Lower lobe of right lung (tissue), 2 donors: ENCODE results near the gene RAD23A. TPM values are rescaled to one million over a fixed set of nuclear protein-coding genes. Genes with fewer than 3 reads are reported as not detected.

Source experiments
- ATAC-seq, 2 donors: fragments of 200-7000 bp; cut with Tn5 transposase; one replicate each; pipeline ENCODE4 v1.9.1; 2020 to 2022; ENCODE audit warnings: mild to moderate bottlenecking in 2 of 2, moderate library complexity in 2 of 2
- DNase-seq: peaks from one replicate; pipeline ENCODE4 v3.0.0-alpha.2; 2020
- H3K27ac ChIP-seq: fragments of 200-600 bp; one replicate; pipeline ENCODE4 v1.8.0; 2022
- H3K27me3 ChIP-seq: fragments of 200-600 bp; one replicate; pipeline ENCODE4 v1.8.0; 2022; ENCODE audit warnings: low read depth
- H3K36me3 ChIP-seq: fragments of 200-600 bp; one replicate; pipeline ENCODE4 v1.8.0; 2022; ENCODE audit warnings: mild to moderate bottlenecking
- H3K4me1 ChIP-seq: fragments of 200-600 bp; one replicate; pipeline ENCODE4 v1.8.0; 2022
- H3K4me3 ChIP-seq: fragments of 200-600 bp; one replicate; pipeline ENCODE4 v1.8.0; 2022; ENCODE audit warnings: mild to moderate bottlenecking
- H3K9me3 ChIP-seq: fragments of 200-600 bp; one replicate; pipeline ENCODE4 v1.8.0; 2022
- intact Hi-C: fragments of 100-400 bp; cut with DNase I; formaldehyde crosslinking; loops from one replicate; pipeline ENCODE4 v1.11.0; 2022
- total RNA-seq: library from RNA; stranded (reverse); fragmentation: NEBNext Ultra II Directional; extraction: Animal tissue kit (Norgen Biotek cat#: 25700); gene quantifications from one replicate; pipeline ENCODE4 v1.2.1, GENCODE V29; 2021
- TF ChIP-seq, protein P1 (sequence below): fragments of 200-600 bp; IDR thresholded peaks from one replicate; pipeline ENCODE4 v1.8.0; 2022; ENCODE audit warnings: antibody characterized with exemption, mild to moderate bottlenecking
- donor health status: DM: no; HTN: yes; CAD: no; lungs with severe emphysema.

The RAD23A gene
- total RNA-seq, 1 donor from 2014 or later: 93.3 TPM

DNA sequence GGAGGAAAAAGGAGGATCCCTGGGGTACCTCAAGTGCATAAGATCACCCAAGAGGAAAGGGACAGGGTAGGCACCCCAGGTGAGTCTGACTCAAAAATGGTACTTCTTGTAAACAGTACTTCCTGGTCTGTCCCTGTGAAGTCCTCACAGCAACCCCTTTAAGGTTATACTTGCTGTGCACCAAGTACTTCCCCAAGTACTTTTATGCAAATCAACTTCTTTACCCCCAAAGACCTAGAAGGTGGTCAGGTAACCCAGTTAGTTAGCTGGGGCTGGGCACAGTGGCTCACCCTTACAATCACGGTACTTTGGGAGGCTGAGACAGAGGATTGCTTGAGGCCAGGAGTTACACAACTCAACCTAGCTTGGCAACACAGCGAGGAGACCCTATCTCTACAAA is 4.8 kb upstream of the RAD23A start:
- no peaks in the 10 kb centered on the region for H3K27me3 ChIP-seq
- H3K9me3 ChIP-seq: no peaks in the 10 kb centered on the region
- intact Hi-C loops: no loop called here
- no peak overlapping the region for H3K27ac ChIP-seq
- DNase-seq (no peak), ATAC-seq (no peak)
- H3K4me1 ChIP-seq: peaks cover 69% of the 10 kb centered on the region
- H3K4me3 ChIP-seq: peak overlapping the region; percentile 100
- peaks cover 61% of the 10 kb centered on the region for H3K36me3 ChIP-seq
- TF ChIP-seq, protein P1, sequence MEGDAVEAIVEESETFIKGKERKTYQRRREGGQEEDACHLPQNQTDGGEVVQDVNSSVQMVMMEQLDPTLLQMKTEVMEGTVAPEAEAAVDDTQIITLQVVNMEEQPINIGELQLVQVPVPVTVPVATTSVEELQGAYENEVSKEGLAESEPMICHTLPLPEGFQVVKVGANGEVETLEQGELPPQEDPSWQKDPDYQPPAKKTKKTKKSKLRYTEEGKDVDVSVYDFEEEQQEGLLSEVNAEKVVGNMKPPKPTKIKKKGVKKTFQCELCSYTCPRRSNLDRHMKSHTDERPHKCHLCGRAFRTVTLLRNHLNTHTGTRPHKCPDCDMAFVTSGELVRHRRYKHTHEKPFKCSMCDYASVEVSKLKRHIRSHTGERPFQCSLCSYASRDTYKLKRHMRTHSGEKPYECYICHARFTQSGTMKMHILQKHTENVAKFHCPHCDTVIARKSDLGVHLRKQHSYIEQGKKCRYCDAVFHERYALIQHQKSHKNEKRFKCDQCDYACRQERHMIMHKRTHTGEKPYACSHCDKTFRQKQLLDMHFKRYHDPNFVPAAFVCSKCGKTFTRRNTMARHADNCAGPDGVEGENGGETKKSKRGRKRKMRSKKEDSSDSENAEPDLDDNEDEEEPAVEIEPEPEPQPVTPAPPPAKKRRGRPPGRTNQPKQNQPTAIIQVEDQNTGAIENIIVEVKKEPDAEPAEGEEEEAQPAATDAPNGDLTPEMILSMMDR: no peak

DNA sequence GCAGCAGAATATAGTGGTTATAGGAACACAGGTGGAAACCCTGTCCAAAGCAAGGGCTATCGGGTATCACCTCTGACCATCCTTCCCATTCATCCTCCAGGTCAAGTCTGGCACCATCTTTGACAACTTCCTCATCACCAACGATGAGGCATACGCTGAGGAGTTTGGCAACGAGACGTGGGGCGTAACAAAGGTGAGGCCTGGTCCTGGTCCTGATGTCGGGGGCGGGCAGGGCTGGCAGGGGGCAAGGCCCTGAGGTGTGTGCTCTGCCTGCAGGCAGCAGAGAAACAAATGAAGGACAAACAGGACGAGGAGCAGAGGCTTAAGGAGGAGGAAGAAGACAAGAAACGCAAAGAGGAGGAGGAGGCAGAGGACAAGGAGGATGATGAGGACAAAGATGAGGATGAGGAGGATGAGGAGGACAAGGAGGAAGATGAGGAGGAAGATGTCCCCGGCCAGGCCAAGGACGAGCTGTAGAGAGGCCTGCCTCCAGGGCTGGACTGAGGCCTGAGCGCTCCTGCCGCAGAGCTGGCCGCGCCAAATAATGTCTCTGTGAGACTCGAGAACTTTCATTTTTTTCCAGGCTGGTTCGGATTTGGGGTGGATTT is 2.1 kb upstream of the RAD23A start:
- H3K4me1 ChIP-seq: peaks cover 73% of the 10 kb centered on the region
- H3K9me3 ChIP-seq: no peaks in the 10 kb centered on the region
- TF ChIP-seq, protein P1: no peak
- intact Hi-C loops: no loop called here
- no peak for ATAC-seq
- no peak overlapping the region for H3K4me3 ChIP-seq
- no peak for DNase-seq
- no peaks in the 10 kb centered on the region for H3K27me3 ChIP-seq
- peaks cover 72% of the 10 kb centered on the region for H3K36me3 ChIP-seq
- H3K27ac ChIP-seq: peak overlapping the region; percentile 31

- peak overlapping the region; percentile 93 for H3K27ac ChIP-seq
- intact Hi-C loops: no loop called here
These were observed 1.5 kb upstream of the RAD23A start for GRCh38 chr19:12944104-12944674.

GRCh38 chr19:12946092-12946721 is 545 bp downstream of the RAD23A start:
- H3K9me3 ChIP-seq: no peaks in the 10 kb centered on the region
- intact Hi-C loops: no loop called here
- H3K4me1 ChIP-seq: peaks cover 52% of the 10 kb centered on the region
- ATAC-seq (peak; percentile 88 to 89), DNase-seq (peak; percentile 81)
- peaks cover 79% of the 10 kb centered on the region for H3K36me3 ChIP-seq
- peak overlapping the region; percentile 93 for H3K27ac ChIP-seq
- peak overlapping the region; percentile 77 for H3K4me3 ChIP-seq
- TF ChIP-seq, protein P1: no peak
- no peaks in the 10 kb centered on the region for H3K27me3 ChIP-seq

More at GRCh38 chr19:12944104-12944674, 1.5 kb upstream of the RAD23A start:
- no peak for ATAC-seq
- no peaks in the 10 kb centered on the region for H3K27me3 ChIP-seq
- no peaks in the 10 kb centered on the region for H3K9me3 ChIP-seq
- no peak for DNase-seq
- TF ChIP-seq, protein P1: no peak
- peaks cover 72% of the 10 kb centered on the region for H3K4me1 ChIP-seq
- H3K4me3 ChIP-seq: no peak overlapping the region
- peaks cover 78% of the 10 kb centered on the region for H3K36me3 ChIP-seq

GRCh38 chr19:12946731-12947496 is 1.3 kb downstream of the RAD23A start:
- peaks cover 79% of the 10 kb centered on the region for H3K36me3 ChIP-seq
- peaks cover 45% of the 10 kb centered on the region for H3K4me1 ChIP-seq

More at GRCh38 chr19:12946731-12947496, 1.3 kb downstream of the RAD23A start:
- ATAC-seq (no peak), DNase-seq (no peak)
- Histone ChIP-seq H3K27me3 (no peaks in the 10 kb centered on the region), H3K27ac (peak overlapping the region; percentile 93), H3K9me3 (no peaks in the 10 kb centered on the region), H3K4me3 (peak overlapping the region; percentile 77)
- TF ChIP-seq, protein P1: no peak
- intact Hi-C loops: no loop called here
